H9 (cell line): Measurements from ENCODE around the gene ZNF12. TPM values are rescaled to one million over a fixed set of nuclear protein-coding genes. Genes with fewer than 3 reads are reported as not detected.

Source experiments
- DNase-seq: peaks from one replicate; pipeline ENCODE4 v3.0.0-alpha.2; 2017
- H2AFZ ChIP-seq: one replicate; pipeline ENCODE4 v1.6.1; 2013; ENCODE audit warnings: mild to moderate bottlenecking, low read length, control low read depth, moderate library complexity
- H2AK5ac ChIP-seq: 2 replicates; pipeline ENCODE4 v1.6.1; 2013; ENCODE audit warnings: low read length, control low read depth, mixed read lengths; ENCODE audit not compliant: insufficient read length
- H2BK120ac ChIP-seq: one replicate; pipeline ENCODE4 v1.6.1; 2013; ENCODE audit warnings: low read depth, mild to moderate bottlenecking, low read length, control low read depth, inconsistent platforms; ENCODE audit not compliant: poor library complexity, severe bottlenecking
- H2BK12ac ChIP-seq: 2 replicates; pipeline ENCODE4 v1.6.1; 2013; ENCODE audit warnings: low read length, control low read depth, mixed read lengths, low read depth; ENCODE audit not compliant: insufficient read length
- H2BK15ac ChIP-seq: 2 replicates; pipeline ENCODE4 v1.6.1; 2013; ENCODE audit warnings: low read depth, low read length, control low read depth
- H2BK20ac ChIP-seq: one replicate; pipeline ENCODE4 v1.6.1; 2013; ENCODE audit warnings: low read depth, mild to moderate bottlenecking, low read length, control low read depth, inconsistent platforms; ENCODE audit not compliant: poor library complexity, severe bottlenecking
- H2BK5ac ChIP-seq: 2 replicates; pipeline ENCODE4 v1.6.1; 2013; ENCODE audit warnings: low read length, control low read depth, mixed read lengths; ENCODE audit not compliant: insufficient read length
- H3K14ac ChIP-seq: 2 replicates; pipeline ENCODE4 v1.6.1; 2013; ENCODE audit warnings: low read length, control low read depth; ENCODE audit not compliant: insufficient read depth
- H3K18ac ChIP-seq: 2 replicates; pipeline ENCODE4 v1.6.1; 2013; ENCODE audit warnings: low read depth, mild to moderate bottlenecking, mixed read lengths, low read length, control low read depth; ENCODE audit not compliant: insufficient read length
- H3K23ac ChIP-seq: 2 replicates; pipeline ENCODE4 v1.6.1; 2013; ENCODE audit warnings: low read length, control low read depth, mixed read lengths, low read depth; ENCODE audit not compliant: insufficient read length
- H3K23me2 ChIP-seq: 2 replicates; pipeline ENCODE4 v1.6.1; 2013; ENCODE audit warnings: low read depth, mild to moderate bottlenecking, mixed read lengths, low read length, control low read depth; ENCODE audit not compliant: insufficient read length, poor library complexity, severe bottlenecking
- H3K27ac ChIP-seq: 2 replicates; pipeline ENCODE4 v1.5.1; 2013; ENCODE audit warnings: low read length, control low read depth, mixed read lengths, low read depth; ENCODE audit not compliant: insufficient read length
- H3K27me3 ChIP-seq: 2 replicates; pipeline ENCODE4 v1.6.1; 2013; ENCODE audit warnings: low read length, control low read depth, inconsistent platforms; ENCODE audit not compliant: insufficient read depth
- H3K4ac ChIP-seq: 2 replicates; pipeline ENCODE4 v1.6.1; 2013; ENCODE audit warnings: low read depth, mild to moderate bottlenecking, control low read depth, inconsistent platforms, low read length, moderate library complexity
- H3K4me1 ChIP-seq: 2 replicates; pipeline ENCODE4 v1.6.1; 2013; ENCODE audit warnings: low read length, control low read depth, inconsistent platforms; ENCODE audit not compliant: insufficient read depth
- H3K4me2 ChIP-seq: 2 replicates; pipeline ENCODE4 v1.6.1; 2013; ENCODE audit warnings: low read length, control low read depth, mixed read lengths; ENCODE audit not compliant: insufficient read length, insufficient read depth
- H3K56ac ChIP-seq: 2 replicates; pipeline ENCODE4 v1.6.1; 2013; ENCODE audit warnings: low read depth, mild to moderate bottlenecking, mixed read lengths, low read length, control low read depth; ENCODE audit not compliant: insufficient read length
- H3K79me1 ChIP-seq: 2 replicates; pipeline ENCODE4 v1.6.1; 2013; ENCODE audit warnings: low read depth, mild to moderate bottlenecking, moderate library complexity, low read length, control low read depth, inconsistent platforms; ENCODE audit not compliant: insufficient read depth, poor library complexity, severe bottlenecking
- H3K79me2 ChIP-seq: 2 replicates; pipeline ENCODE4 v1.6.1; 2013; ENCODE audit warnings: low read length, control low read depth, inconsistent platforms; ENCODE audit not compliant: insufficient read depth
- H3K9ac ChIP-seq: 2 replicates; pipeline ENCODE4 v1.6.1; 2013; ENCODE audit warnings: low read length, control low read depth, mixed read lengths; ENCODE audit not compliant: insufficient read length; ENCODE audit errors: extremely low read depth
- H3K9me3 ChIP-seq: one replicate; pipeline ENCODE4 v1.6.1; 2013; ENCODE audit warnings: low read depth, low read length, inconsistent platforms; ENCODE audit not compliant: control insufficient read depth
- H3T11ph ChIP-seq: one replicate; pipeline ENCODE4 v1.6.1; 2013; ENCODE audit warnings: mild to moderate bottlenecking, low read length, control low read depth, inconsistent platforms
- H4K20me1 ChIP-seq: one replicate; pipeline ENCODE4 v1.6.1; 2013; ENCODE audit not compliant: control insufficient read depth, insufficient read length, insufficient read depth
- H4K5ac ChIP-seq: 2 replicates; pipeline ENCODE4 v1.6.1; 2013; ENCODE audit warnings: low read depth, mild to moderate bottlenecking, mixed read lengths, low read length, control low read depth; ENCODE audit not compliant: insufficient read length
- H4K8ac ChIP-seq: replicated peaks from 2 replicates; pipeline ENCODE4 v1.6.1; 2013; ENCODE audit warnings: low read length, control low read depth, mixed read lengths, low read depth; ENCODE audit not compliant: insufficient read length
- H4K91ac ChIP-seq: 2 replicates; pipeline ENCODE4 v1.6.1; 2013; ENCODE audit warnings: low read depth, mild to moderate bottlenecking, moderate library complexity, mixed read lengths, low read length, control low read depth; ENCODE audit not compliant: insufficient read length
- H3K27ac Mint-ChIP-seq, 3 experiments: 2 replicates in 2 of 3; 3 replicates in 1 of 3; pipeline ENCODE4 v1.8.0; 2020 to 2021; ENCODE audit warnings: mixed read lengths in 3 of 3, mild to moderate bottlenecking in 1 of 3, moderate library complexity in 1 of 3
- H3K27me3 Mint-ChIP-seq: 2 replicates; pipeline ENCODE4 v1.8.0; 2021; ENCODE audit warnings: low read depth, mild to moderate bottlenecking, moderate library complexity, mixed read lengths
- H3K36me3 Mint-ChIP-seq, 3 experiments: 2 replicates in 2 of 3; 3 replicates in 1 of 3; pipeline ENCODE4 v1.8.0; 2020 to 2021; ENCODE audit warnings: low read depth in 3 of 3, mixed read lengths in 3 of 3; ENCODE audit not compliant: insufficient read depth in 1 of 3
- H3K4me1 Mint-ChIP-seq, 2 experiments: 2 replicates each; pipeline ENCODE4 v1.8.0; 2020; ENCODE audit warnings: mixed read lengths in 2 of 2
- H3K4me3 Mint-ChIP-seq, 2 experiments: 2 replicates in 1 of 2; 3 replicates in 1 of 2; pipeline ENCODE4 v1.8.0; 2020 to 2021; ENCODE audit warnings: mild to moderate bottlenecking in 2 of 2, mixed read lengths in 2 of 2, moderate library complexity in 1 of 2
- H3K9me3 Mint-ChIP-seq, 2 experiments: 2 replicates in 1 of 2; 3 replicates in 1 of 2; pipeline ENCODE4 v1.8.0; 2020; ENCODE audit warnings: mild to moderate bottlenecking in 2 of 2, mixed read lengths in 2 of 2, moderate library complexity in 1 of 2
- WGBS: extraction: QIAGEN DNeasy Blood & Tissue Kit; methylation state at CpG from one replicate; pipeline ENCODE4 v1.1.7; 2013; ENCODE audit warnings: missing lambda C conversion rate, low lambda C conversion rate, mixed read lengths; ENCODE audit not compliant: insufficient read length; ENCODE audit errors: extremely low coverage; 5-methylcytosine and 5-hydroxymethylcytosine counted together
- total RNA-seq: library from RNA; stranded (reverse); gene quantifications from 2 replicates; pipeline ENCODE4 v1.2.1, GENCODE V29; 2021
- TF ChIP-seq, protein P1 (sequence below): fragments of 200-600 bp; sonication (generic); conservative IDR thresholded peaks from 3 replicates; pipeline ENCODE4 v1.8.0; 2021; ENCODE audit warnings: antibody characterized with exemption, mild to moderate bottlenecking

Gene ZNF12
- total RNA-seq, 1 experiment from 2014 or later: 19.1 TPM

DNA sequence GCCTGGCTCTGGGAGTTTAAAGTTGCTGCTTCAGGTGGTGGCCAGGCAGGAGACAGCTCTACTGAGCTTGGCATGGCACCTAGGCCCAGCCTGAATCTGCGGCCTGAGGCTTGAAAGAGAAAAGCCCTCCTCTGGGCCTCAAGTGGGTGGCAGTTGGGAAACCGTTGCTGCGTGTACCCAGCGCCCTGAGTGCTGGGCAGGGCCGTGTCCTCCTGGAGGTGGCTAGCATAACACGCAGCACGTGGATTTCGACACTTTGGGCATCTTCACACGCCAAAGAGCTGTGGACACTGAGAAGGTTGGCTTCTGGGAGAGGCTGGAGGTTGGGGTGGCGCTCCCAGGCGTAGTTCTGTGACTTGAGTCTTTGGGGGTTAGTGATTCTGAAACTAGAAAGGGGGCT is 67.1 kb downstream of the ZNF12 start:
- H3K36me3 Mint-ChIP-seq: peaks cover 4 to 35% (median 16%) of the 10 kb centered on the region in 3 experiments; a peak in 5 of 7 replicates
- Histone ChIP-seq H3K23me2 (peaks cover 10% of the 10 kb centered on the region), H2AFZ (no peak overlapping the region), H3K23ac (no peak overlapping the region), H3K9me3 (no peaks in the 10 kb centered on the region), H4K91ac (no peak overlapping the region), H4K5ac (no peak overlapping the region), H2BK120ac (no peak overlapping the region), H3K56ac (no peak overlapping the region), H4K8ac (no peak overlapping the region), H3K79me1 (no peaks in the 10 kb centered on the region), H2BK15ac (no peak overlapping the region), H3K79me2 (no peaks in the 10 kb centered on the region), H3K14ac (no peak overlapping the region), H2BK12ac (no peak overlapping the region), H2BK5ac (no peak overlapping the region), H3K4ac (no peak overlapping the region), H2BK20ac (no peak overlapping the region), H3T11ph (no peak overlapping the region), H3K27ac (no peak overlapping the region), H2AK5ac (no peak overlapping the region), H3K18ac (no peak overlapping the region), H3K4me1 (no peaks in the 10 kb centered on the region; the same call in 1 of the 2 replicates), H3K4me2 (no peak overlapping the region), H3K9ac (no peak overlapping the region), H4K20me1 (no peaks in the 10 kb centered on the region), H3K27me3 (no peaks in the 10 kb centered on the region)
- TF ChIP-seq, protein P1, sequence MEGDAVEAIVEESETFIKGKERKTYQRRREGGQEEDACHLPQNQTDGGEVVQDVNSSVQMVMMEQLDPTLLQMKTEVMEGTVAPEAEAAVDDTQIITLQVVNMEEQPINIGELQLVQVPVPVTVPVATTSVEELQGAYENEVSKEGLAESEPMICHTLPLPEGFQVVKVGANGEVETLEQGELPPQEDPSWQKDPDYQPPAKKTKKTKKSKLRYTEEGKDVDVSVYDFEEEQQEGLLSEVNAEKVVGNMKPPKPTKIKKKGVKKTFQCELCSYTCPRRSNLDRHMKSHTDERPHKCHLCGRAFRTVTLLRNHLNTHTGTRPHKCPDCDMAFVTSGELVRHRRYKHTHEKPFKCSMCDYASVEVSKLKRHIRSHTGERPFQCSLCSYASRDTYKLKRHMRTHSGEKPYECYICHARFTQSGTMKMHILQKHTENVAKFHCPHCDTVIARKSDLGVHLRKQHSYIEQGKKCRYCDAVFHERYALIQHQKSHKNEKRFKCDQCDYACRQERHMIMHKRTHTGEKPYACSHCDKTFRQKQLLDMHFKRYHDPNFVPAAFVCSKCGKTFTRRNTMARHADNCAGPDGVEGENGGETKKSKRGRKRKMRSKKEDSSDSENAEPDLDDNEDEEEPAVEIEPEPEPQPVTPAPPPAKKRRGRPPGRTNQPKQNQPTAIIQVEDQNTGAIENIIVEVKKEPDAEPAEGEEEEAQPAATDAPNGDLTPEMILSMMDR: no peak
- H3K4me1 Mint-ChIP-seq: peaks cover 18 to 20% of the 10 kb centered on the region in 2 experiments
- H3K27ac Mint-ChIP-seq: peak overlapping the region in 2 of 3 experiments; percentile 45 to 73; a peak in 1 of 7 replicates
- H3K27me3 Mint-ChIP-seq: no peaks in the 10 kb centered on the region
- no peaks in the 10 kb centered on the region for H3K9me3 Mint-ChIP-seq
- DNase-seq: no peak
- H3K4me3 Mint-ChIP-seq: peak overlapping the region in 1 of 2 experiments; percentile 35; a peak in 2 of 5 replicates
- no CpG with 5 or more reads among the region's 11 CpGs for WGBS
